BLaER1 (cell line): Measurements from ENCODE around the gene UPK3B.
A peak's percentile ranks its signal among the peaks of the same experiment; 100 is the strongest.
"Not testable (repeated sequence)": the region's sequence is repeated elsewhere in the genome, so short reads cannot be mapped to it uniquely, and the experiment has no call there.

Experiments used
- H3K27ac ChIP-seq: shearing (Covaris generic); formaldehyde crosslinking; 2 replicates; pipeline ENCODE4 v1.8.1; 2022
- H3K27me3 ChIP-seq: shearing (Covaris generic); formaldehyde crosslinking; 2 replicates; pipeline ENCODE4 v1.8.1; 2022
- H3K36me3 ChIP-seq: shearing (Covaris generic); formaldehyde crosslinking; 2 replicates; pipeline ENCODE4 v1.8.1; 2022
- H3K4me1 ChIP-seq: shearing (Covaris generic); formaldehyde crosslinking; 2 replicates; pipeline ENCODE4 v1.8.1; 2022
- H3K4me2 ChIP-seq: shearing (Covaris generic); formaldehyde crosslinking; 2 replicates; pipeline ENCODE4 v1.8.1; 2022
- H3K4me3 ChIP-seq: shearing (Covaris generic); formaldehyde crosslinking; 2 replicates; pipeline ENCODE4 v1.8.1; 2022
- H3K9ac ChIP-seq: shearing (Covaris generic); formaldehyde crosslinking; 2 replicates; pipeline ENCODE4 v1.8.1; 2022
- H3K9me3 ChIP-seq: shearing (Covaris generic); formaldehyde crosslinking; 2 replicates; pipeline ENCODE4 v1.8.1; 2022
- H4K20me1 ChIP-seq: shearing (Covaris generic); formaldehyde crosslinking; 2 replicates; pipeline ENCODE4 v1.8.1; 2022

Gene UPK3B

DNA sequence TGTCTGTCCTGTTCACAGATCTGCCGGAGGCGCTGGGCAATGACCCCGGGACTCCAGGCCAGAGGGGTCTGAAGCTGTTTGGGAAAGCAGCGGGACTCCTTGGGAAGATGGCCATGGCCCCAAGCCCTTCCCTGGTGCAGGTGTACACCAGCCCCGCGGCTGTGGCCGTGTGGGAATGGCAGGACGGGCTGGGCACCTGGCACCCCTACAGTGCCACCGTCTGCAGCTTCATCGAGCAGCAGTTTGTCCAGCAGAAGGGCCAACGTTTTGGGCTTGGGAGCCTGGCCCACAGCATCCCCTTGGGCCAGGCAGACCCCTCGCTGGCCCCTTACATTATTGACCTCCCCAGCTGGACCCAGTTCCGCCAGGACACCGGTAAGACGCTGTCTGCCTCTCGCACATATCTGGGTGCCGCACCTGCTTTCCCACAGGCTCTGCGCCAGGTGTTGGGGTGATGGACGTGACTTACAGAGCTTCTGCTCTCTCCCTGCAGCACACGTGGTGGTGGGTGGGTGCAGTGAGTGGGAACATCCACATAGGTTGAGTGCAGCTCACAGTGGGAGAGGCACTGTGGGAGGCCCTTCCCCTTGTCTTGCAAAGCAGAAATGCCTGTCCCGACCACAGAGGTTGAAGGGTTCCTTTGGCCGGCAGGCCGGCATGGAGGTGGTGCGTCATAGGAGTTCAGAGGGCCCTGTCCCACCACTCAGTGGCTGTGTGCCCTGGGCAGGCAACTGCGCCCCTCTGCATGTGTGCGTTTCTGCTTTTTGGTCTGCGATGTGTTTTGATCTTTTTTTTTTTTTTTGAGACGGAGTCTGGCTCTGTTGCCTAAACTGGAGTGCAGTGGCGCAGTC is 29.7 kb upstream of the UPK3B start:
- not testable (repeated sequence) for H3K27me3 ChIP-seq, H3K9me3 ChIP-seq, H3K4me2 ChIP-seq, H3K27ac ChIP-seq, H3K4me1 ChIP-seq, H4K20me1 ChIP-seq, H3K4me3 ChIP-seq, H3K9ac ChIP-seq
- H3K36me3 ChIP-seq = peaks cover 25% of the 10 kb centered on the region

DNA sequence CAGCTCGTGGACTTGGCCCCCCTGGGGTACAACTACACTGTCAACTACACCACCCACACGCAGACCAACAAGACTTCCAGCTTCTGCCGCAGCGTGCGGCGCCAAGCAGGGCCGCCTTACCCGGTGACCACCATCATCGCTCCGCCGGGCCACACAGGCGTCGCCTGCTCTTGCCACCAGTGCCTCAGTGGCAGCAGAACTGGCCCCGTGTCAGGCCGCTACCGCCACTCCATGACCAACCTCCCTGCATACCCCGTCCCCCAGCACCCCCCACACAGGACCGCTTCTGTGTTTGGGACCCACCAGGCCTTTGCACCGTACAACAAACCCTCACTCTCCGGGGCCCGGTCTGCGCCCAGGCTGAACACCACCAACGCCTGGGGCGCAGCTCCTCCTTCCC is 27.7 kb upstream of the UPK3B start:
- not testable (repeated sequence) for H4K20me1 ChIP-seq, H3K4me3 ChIP-seq, H3K27me3 ChIP-seq, H3K4me1 ChIP-seq, H3K4me2 ChIP-seq, H3K9me3 ChIP-seq, H3K9ac ChIP-seq, H3K27ac ChIP-seq
- H3K36me3 ChIP-seq = peaks cover 25% of the 10 kb centered on the region

DNA sequence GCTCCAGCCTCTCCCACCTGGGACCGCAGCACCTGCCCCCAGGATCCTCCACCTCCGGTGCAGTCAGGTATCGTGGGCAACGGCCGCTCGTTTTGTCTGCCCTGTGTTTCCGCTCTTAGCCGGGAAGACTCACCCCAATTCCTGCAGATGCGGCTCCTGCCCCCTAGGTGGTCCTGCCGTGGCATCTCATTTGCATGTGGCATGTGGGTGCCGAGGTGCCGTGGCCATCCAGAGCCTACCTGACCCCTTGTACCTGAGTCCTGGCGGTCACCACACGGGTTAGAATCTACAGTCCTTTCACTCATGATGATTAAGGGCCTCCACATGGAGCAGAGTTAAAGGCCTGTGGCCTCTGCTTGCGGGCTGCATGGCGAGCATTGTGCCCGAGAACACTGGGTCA is 27.3 kb upstream of the UPK3B start:
- not testable (repeated sequence) for H3K9ac ChIP-seq

DNA sequence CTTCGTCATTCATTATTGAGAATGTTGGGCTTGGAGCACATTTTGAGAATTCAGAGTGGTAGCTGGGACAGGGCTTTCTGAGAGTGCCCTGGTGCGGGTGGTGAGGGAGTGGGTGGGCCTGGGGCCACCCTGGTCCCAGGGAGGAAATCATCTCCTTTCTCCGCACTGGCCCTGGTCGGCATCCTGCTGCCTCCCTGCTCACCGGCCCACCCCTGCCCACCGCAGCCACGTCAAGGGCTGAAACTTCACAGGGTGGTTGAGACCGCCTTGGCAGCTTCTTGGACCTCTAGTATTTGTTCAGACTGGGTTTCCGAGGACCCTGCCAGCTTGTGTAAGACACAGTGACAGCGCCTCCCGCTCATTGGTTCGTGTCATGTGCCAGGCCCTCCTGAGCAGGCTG is 25.9 kb upstream of the UPK3B start:
- not testable (repeated sequence) for H3K4me2 ChIP-seq, H3K4me1 ChIP-seq, H3K27ac ChIP-seq, H3K4me3 ChIP-seq, H3K9ac ChIP-seq, H3K9me3 ChIP-seq, H4K20me1 ChIP-seq, H3K27me3 ChIP-seq
- H3K36me3 ChIP-seq = peaks cover 25% of the 10 kb centered on the region

More for the DNA sequence above, 27.3 kb upstream of the UPK3B start:
- H3K9me3 ChIP-seq, H3K4me1 ChIP-seq, H3K27me3 ChIP-seq, H3K27ac ChIP-seq, H3K4me3 ChIP-seq, H4K20me1 ChIP-seq, H3K4me2 ChIP-seq: not testable (repeated sequence)
- H3K36me3 ChIP-seq = peaks cover 25% of the 10 kb centered on the region

DNA sequence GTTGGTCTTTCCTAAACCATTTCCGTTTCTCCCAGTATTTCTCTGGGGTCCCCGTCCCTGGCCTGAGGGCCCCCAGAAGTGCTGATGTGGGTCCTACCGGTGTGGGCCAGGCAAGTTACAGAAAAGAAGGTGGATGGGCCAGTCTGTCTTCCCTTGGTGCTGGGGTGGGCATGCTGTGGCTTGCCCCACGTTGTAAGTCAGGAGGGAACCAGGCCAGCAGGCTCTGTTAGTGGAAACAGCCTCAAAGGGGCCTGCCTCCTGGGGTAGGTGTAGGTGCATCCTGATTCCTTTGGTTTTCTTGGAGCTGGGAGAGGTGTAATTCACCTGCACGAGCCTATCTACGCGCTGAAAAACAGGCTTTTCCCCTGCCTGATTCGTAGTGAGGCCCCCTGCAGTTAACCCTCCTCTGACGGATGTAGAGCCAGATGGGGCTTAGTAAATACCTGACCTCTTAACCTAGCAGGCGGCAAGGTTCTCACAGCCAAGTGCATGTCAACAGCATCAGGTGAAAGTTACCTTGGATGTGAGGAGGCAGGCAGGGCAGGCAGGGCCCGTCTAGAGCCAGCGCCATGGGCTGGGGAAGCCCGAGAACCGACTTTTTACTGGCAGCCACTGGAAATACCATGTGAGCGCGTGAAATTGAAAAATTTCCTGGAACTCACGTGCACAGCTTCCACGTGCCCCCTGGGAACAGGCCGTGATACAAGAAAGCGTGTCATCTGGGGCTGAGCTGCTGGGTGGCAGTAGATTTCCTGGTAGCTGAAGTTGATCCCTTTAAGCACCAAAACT is 24.3 kb upstream of the UPK3B start:
- peak overlapping the region; percentile 51 for H3K4me2 ChIP-seq
- H3K27ac ChIP-seq = not testable (repeated sequence)

DNA sequence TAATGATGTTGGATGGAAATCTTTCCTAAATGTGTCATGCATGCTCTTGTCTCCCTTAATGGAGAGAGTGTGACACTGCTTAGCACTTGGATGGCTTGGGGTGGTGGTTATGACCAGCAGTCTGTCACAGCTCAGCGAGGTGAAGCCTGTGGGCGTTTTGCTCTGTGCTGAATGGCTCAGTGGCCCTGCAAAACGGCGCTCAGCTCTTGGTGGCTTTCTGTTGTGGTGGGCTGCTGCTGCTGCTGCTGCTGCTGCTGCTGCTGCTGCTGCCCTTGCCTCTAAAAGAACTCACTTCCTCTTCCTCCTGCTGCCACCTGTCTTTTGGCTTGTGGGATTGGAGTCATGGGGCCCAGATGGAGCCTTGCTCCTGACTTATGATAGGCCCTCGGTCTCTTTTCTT is 23.7 kb upstream of the UPK3B start:
- not testable (repeated sequence) for H3K4me3 ChIP-seq, H3K27ac ChIP-seq, H3K4me1 ChIP-seq, H3K9ac ChIP-seq, H3K9me3 ChIP-seq, H4K20me1 ChIP-seq, H3K27me3 ChIP-seq, H3K4me2 ChIP-seq
- peaks cover 16% of the 10 kb centered on the region for H3K36me3 ChIP-seq

More for the DNA sequence above, 24.3 kb upstream of the UPK3B start:
- peaks cover 17% of the 10 kb centered on the region for H3K36me3 ChIP-seq
- not testable (repeated sequence) for H3K4me1 ChIP-seq, H3K27me3 ChIP-seq, H3K9ac ChIP-seq, H4K20me1 ChIP-seq, H3K4me3 ChIP-seq, H3K9me3 ChIP-seq

DNA sequence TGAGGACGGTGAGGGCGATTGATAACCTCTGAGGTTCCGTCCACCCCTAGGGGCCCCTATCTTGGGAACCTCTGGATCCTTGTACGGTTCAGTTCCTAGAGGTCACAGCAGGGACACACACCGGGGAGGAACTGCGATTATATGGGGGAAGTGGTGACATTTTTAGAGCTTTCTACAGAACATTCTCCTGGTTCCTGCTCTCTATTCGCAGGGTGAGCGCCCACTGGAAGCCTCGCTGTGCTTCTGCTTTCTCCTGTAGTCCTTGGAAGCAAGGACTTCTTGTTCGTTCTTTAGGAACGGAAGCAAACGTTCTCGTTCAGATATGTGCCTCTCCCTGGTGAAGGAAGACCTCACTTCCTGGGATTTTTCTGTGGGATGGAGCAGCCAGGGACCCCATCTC is 22.4 kb upstream of the UPK3B start:
- H3K9me3 ChIP-seq, H3K27me3 ChIP-seq, H4K20me1 ChIP-seq, H3K9ac ChIP-seq, H3K4me2 ChIP-seq, H3K36me3 ChIP-seq, H3K4me3 ChIP-seq, H3K27ac ChIP-seq, H3K4me1 ChIP-seq: not testable (repeated sequence)

DNA sequence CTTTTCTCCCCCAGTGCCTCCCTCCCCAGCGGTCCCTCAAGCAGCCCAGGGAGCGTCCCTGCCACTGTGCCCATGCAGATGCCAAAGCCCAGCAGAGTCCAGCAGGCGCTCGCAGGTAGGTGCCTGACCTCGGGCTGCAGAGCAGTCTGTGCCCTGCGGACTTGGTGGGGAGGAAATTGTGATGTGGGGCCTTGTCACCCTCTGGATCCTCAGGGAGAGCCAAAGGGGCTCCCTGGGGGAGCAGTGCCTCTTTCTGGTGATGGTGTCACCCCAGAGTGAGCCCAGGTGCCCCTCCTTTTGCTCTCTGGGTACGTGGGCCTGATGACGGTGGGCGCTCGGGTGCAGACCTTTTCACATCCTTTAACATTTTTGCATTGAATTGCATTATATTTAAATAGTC is 18.2 kb upstream of the UPK3B start:
- H3K27ac ChIP-seq, H3K36me3 ChIP-seq, H3K9me3 ChIP-seq, H3K27me3 ChIP-seq, H4K20me1 ChIP-seq, H3K4me1 ChIP-seq, H3K9ac ChIP-seq, H3K4me3 ChIP-seq: not testable (repeated sequence)
- H3K4me2 ChIP-seq = peak overlapping the region; percentile 48

DNA sequence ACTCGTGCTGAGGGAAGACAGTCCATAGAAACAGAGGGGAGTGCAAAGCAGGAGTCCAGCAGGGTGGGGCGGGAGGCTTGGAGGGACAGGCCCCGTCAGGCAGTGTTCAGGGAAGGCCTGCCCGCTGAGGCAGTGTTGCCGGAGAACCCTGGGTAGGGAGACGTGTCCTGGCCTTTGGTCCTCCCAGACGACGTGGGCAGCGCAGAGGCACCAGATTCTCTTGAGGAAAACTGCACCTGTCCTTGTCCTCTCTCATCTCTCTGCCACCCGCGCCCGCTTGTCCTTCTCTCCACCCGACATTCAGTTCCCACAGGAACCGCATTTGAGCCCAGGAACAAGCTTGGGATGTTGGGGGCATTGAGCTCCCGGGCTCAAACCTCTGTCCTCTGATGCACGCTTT is 14.6 kb upstream of the UPK3B start:
- H3K9me3 ChIP-seq, H4K20me1 ChIP-seq, H3K27me3 ChIP-seq, H3K4me1 ChIP-seq, H3K27ac ChIP-seq, H3K4me3 ChIP-seq, H3K36me3 ChIP-seq, H3K9ac ChIP-seq, H3K4me2 ChIP-seq: not testable (repeated sequence)

DNA sequence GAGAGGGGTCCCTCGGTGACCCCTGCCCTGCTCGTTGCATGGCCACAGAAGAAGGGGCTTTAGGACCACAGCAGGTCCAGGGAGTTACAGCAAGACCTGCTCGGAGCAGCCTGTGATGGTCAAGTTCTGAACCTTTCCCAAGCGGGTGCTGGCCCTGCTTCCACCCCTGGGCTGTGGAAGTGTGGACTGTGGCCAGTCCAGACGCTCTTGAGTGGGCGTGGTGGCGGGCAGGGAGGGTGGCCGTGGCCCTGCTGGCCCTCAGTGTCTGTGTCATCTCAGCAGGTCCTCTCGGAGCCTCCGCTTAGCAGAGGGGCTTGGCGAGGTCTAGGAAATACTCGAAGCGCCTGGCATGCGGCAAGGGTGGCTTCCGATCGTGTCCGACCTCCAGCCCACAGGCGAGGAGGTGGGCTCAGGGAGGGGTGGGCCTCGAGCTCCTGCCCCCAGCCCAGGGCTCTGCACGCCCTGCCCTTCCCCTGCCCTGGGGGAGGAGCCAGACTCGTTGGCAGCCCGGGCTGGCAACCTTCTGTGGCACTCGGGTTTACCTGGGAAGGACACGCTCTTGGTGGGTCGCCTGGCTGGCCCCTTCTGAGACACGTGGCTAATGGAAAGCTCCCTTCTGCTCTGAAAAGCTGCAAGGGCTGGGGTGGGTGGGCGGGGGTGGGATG is 12.3 kb upstream of the UPK3B start:
- H3K27ac ChIP-seq, H3K27me3 ChIP-seq, H3K4me2 ChIP-seq, H3K4me1 ChIP-seq, H3K4me3 ChIP-seq, H4K20me1 ChIP-seq, H3K9ac ChIP-seq, H3K9me3 ChIP-seq: not testable (repeated sequence)
- peaks cover 18% of the 10 kb centered on the region; the same call in 1 of the 2 replicates for H3K36me3 ChIP-seq

DNA sequence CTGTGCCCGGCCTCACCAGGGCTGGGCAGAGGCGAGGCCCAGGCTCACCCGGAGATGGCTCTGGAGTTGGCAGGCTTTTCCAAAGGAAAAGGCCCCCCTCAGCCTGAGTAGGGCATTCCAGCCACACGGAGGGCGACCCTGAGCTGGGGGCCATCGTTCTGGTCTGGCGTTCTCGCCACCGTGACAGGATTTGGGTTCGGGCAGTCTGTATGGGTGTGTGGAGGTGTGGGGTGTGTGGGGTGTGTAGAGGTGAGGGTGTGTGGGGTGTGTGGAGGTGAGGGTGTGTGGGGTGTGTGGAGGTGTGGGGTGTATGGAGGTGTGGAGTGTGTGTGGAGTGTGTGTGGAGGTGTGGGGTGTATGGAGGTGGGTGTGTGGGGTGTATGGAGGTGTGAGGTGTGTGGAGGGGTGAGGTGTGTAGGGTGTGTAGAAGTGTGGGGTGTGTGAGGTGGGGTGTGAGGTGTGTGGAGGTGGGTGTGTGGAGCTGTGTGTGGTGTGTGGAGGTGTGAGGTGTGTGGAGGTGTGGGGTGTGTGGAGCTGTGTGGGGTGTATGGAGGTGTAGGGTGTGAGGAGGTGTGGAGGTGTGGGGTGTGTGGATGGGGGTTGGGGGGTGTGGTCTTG is 11.7 kb upstream of the UPK3B start:
- H3K9ac ChIP-seq, H3K4me3 ChIP-seq, H3K27me3 ChIP-seq, H3K4me1 ChIP-seq, H3K9me3 ChIP-seq, H4K20me1 ChIP-seq, H3K27ac ChIP-seq, H3K4me2 ChIP-seq: not testable (repeated sequence)
- H3K36me3 ChIP-seq = peaks cover 21% of the 10 kb centered on the region; the same call in 1 of the 2 replicates

DNA sequence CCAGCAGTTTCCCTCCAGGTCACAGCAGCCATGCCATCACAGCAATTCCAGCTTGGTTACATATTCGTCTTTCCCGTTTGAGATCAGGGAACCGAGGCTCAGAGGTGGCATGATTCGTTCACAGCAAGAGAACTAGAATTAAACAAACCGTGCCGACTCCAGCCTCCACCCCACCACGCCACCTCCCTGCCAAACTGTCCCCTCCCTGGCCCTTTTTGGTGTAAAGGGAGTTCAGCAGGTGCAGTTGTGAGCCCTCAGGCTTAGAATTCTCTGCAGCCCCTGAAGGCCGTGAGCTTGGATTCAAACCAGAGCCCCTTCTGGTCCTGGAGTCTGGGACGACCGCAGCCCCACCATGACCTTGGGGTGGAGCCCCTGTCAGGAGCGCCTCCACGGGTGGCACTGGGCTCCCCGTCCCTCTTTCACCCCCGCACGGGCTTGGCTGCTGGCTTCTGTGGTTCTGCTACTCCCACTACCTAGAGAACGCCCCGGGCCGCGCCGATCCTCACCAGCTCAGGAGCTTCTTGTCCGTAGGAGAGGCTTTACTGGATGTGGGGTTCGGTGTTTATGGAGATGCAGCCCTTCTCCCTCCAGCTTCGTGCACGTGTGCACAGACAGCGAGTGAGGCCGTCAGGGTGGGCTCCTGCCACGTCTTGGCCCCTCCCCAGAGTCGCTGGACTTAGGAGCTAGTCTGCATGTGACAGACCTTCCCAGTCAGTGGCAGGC is 11.0 kb upstream of the UPK3B start:
- not testable (repeated sequence) for H3K27ac ChIP-seq, H3K9ac ChIP-seq, H3K9me3 ChIP-seq, H3K4me3 ChIP-seq, H3K4me2 ChIP-seq, H4K20me1 ChIP-seq, H3K4me1 ChIP-seq, H3K27me3 ChIP-seq
- peaks cover 21% of the 10 kb centered on the region; the same call in 1 of the 2 replicates for H3K36me3 ChIP-seq

DNA sequence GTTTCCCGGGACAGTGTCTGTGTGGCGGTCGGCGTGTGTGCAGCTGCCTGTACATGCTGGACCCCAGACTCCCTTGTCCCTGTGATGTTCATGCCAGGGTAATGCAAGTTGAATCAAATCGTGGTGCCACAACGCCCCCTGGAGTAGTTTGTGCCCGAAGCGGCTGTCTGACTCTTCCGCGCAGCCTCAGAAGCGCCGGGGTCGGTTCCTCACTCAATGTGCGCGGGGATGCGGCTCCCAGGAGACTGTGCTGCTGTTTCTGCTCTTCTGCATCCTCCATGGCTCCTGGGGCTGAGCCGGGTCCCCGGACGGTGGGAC is 10.5 kb upstream of the UPK3B start:
- H3K27ac ChIP-seq, H3K4me3 ChIP-seq, H3K27me3 ChIP-seq, H3K9me3 ChIP-seq, H3K4me2 ChIP-seq, H3K9ac ChIP-seq, H3K4me1 ChIP-seq, H4K20me1 ChIP-seq: not testable (repeated sequence)
- H3K36me3 ChIP-seq = peaks cover 21% of the 10 kb centered on the region; the same call in 1 of the 2 replicates

DNA sequence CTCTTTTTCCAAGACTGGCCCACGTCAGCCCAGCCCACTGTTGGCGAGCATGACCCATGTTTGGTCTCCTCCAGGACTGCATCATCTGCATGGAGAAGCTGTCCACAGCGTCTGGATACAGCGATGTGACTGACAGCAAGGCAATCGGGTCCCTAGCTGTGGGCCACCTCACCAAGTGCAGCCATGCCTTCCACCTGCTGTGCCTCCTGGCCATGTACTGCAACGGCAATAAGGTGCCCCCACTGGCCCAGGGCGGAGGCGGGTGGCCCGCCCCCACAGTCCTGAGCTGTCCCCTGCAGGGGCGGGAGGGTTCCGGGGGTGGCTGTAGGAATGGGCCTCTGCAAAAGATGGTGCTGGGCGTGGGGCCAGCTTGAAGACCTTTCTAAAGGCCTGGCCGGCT is 8.1 kb upstream of the UPK3B start:
- not testable (repeated sequence) for H4K20me1 ChIP-seq, H3K9ac ChIP-seq, H3K27ac ChIP-seq, H3K4me1 ChIP-seq, H3K4me2 ChIP-seq, H3K27me3 ChIP-seq, H3K9me3 ChIP-seq, H3K4me3 ChIP-seq
- H3K36me3 ChIP-seq = peaks cover 43% of the 10 kb centered on the region
